ENCODE measurements around the gene C1orf53.

DNA sequence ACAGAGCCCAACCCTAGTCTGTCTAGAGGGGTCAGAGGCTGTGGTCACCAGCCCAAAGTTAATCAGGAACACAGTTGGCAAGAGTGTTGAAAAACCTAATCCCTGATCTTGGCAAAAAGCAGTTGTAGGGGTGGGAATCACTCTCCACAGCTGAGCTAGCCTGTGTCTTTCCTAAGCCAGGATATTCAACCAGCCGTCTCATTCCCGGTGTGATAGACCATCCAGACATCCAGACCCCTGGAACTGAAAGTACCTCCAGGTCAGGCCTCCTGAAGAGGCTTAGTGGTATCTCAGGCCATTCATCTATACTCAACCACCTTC, 19.6 kb downstream of the C1orf53 start:
- no peak for TF ChIP-seq TEAD4 (IDR thresholded peaks at IDR 0.05; ENCODE audit: borderline replicate concordance, insufficient read depth)
- TF ChIP-seq, protein P1, sequence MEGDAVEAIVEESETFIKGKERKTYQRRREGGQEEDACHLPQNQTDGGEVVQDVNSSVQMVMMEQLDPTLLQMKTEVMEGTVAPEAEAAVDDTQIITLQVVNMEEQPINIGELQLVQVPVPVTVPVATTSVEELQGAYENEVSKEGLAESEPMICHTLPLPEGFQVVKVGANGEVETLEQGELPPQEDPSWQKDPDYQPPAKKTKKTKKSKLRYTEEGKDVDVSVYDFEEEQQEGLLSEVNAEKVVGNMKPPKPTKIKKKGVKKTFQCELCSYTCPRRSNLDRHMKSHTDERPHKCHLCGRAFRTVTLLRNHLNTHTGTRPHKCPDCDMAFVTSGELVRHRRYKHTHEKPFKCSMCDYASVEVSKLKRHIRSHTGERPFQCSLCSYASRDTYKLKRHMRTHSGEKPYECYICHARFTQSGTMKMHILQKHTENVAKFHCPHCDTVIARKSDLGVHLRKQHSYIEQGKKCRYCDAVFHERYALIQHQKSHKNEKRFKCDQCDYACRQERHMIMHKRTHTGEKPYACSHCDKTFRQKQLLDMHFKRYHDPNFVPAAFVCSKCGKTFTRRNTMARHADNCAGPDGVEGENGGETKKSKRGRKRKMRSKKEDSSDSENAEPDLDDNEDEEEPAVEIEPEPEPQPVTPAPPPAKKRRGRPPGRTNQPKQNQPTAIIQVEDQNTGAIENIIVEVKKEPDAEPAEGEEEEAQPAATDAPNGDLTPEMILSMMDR (IDR thresholded peaks at IDR 0.05) = no peak
